Natural killer cell treated with Interleukin-12 subunit alpha and Interleukin-12 subunit beta and Interleukin-15 and Interleukin-18, amount 100 ng/mL, for 72 hours (primary cell): ENCODE data around the gene FAM151A. TPM values are rescaled to one million over a fixed set of nuclear protein-coding genes. Genes with fewer than 3 reads are reported as not detected.
A peak's percentile ranks its signal among the peaks of the same experiment; 100 is the strongest.

Source experiments
- ATAC-seq, 2 donors: fragments of 150-1000 bp; cut with Tn5 transposase in 1 of 2; sonication (Bioruptor Pico), chemical (Tn5 transposase) in 1 of 2; 2 replicates each; pipeline ENCODE4 v1.10.0; 2021
- DNase-seq: peaks from one replicate; pipeline ENCODE4 v3.0.0; 2022; ENCODE audit warnings: low spot score
- H3K27ac Mint-ChIP-seq, 2 donors: 1 replicate in 1 of 2; 2 replicates in 1 of 2; pipeline ENCODE4 v1.8.0; 2022; ENCODE audit warnings: mixed read lengths in 2 of 2, mild to moderate bottlenecking in 1 of 2, moderate library complexity in 1 of 2
- H3K27me3 Mint-ChIP-seq, 2 donors: 1 replicate in 1 of 2; 2 replicates in 1 of 2; pipeline ENCODE4 v1.8.0; 2022; ENCODE audit warnings: mixed read lengths in 2 of 2
- H3K36me3 Mint-ChIP-seq: one replicate; pipeline ENCODE4 v1.8.0; 2022; ENCODE audit warnings: mixed read lengths
- H3K4me1 Mint-ChIP-seq, 2 donors: 1 replicate in 1 of 2; 2 replicates in 1 of 2; pipeline ENCODE4 v1.8.0; 2022; ENCODE audit warnings: low read depth in 2 of 2, mixed read lengths in 2 of 2, mild to moderate bottlenecking in 1 of 2
- H3K4me3 Mint-ChIP-seq: one replicate; pipeline ENCODE4 v1.8.0; 2022; ENCODE audit warnings: mixed read lengths
- H3K9me3 Mint-ChIP-seq: 2 replicates; pipeline ENCODE4 v1.8.0; 2022; ENCODE audit warnings: mixed read lengths
- total RNA-seq, 2 donors: library from RNA; stranded (reverse); gene quantifications; one replicate each; pipeline ENCODE4 v1.2.3, GENCODE V29; 2022

The FAM151A gene
- total RNA-seq, 2 donors from 2014 or later: not detected

- Mint-ChIP-seq H3K36me3 (no peaks in the 10 kb centered on the region), H3K9me3 (no peaks in the 10 kb centered on the region), H3K27me3 (peaks cover 0 to 2% of the 10 kb centered on the region in 2 donors), H3K4me3 (no peak overlapping the region), H3K4me1 (peaks cover 8 to 10% of the 10 kb centered on the region in 2 donors), H3K27ac (no peak overlapping the region)
- DNase-seq (peak; percentile 28), ATAC-seq (no peak)
Measured at GRCh38 chr1:54603241-54603640, 20.1 kb downstream of the FAM151A start.

GRCh38 chr1:54602554-54602953 lies 20.8 kb downstream of the FAM151A start:
- peaks cover 8 to 10% of the 10 kb centered on the region in 2 donors for H3K4me1 Mint-ChIP-seq
- no peak overlapping the region for H3K4me3 Mint-ChIP-seq
- H3K36me3 Mint-ChIP-seq: no peaks in the 10 kb centered on the region
- peak; percentile 41 for DNase-seq
- no peak overlapping the region for H3K27ac Mint-ChIP-seq
- H3K27me3 Mint-ChIP-seq: peaks cover 0 to 2% of the 10 kb centered on the region in 2 donors
- no peak for ATAC-seq
- H3K9me3 Mint-ChIP-seq: no peaks in the 10 kb centered on the region

- Mint-ChIP-seq H3K27me3 (peaks cover 0 to 2% of the 10 kb centered on the region in 2 donors), H3K4me1 (peaks cover 8 to 10% of the 10 kb centered on the region in 2 donors), H3K27ac (no peak overlapping the region), H3K9me3 (no peaks in the 10 kb centered on the region), H3K4me3 (no peak overlapping the region), H3K36me3 (no peaks in the 10 kb centered on the region)
- DNase-seq: no peak
- ATAC-seq: no peak
Measured at GRCh38 chr1:54601730-54602129, 21.6 kb downstream of the FAM151A start.

- H3K9me3 Mint-ChIP-seq: no peaks in the 10 kb centered on the region
- no peak overlapping the region for H3K27ac Mint-ChIP-seq
- no peaks in the 10 kb centered on the region for H3K36me3 Mint-ChIP-seq
- H3K4me1 Mint-ChIP-seq: peaks cover 8 to 10% of the 10 kb centered on the region in 2 donors
- H3K4me3 Mint-ChIP-seq: no peak overlapping the region
- DNase-seq (peak; percentile 32), ATAC-seq (peak in 1 of 2 donors; percentile 29)
- H3K27me3 Mint-ChIP-seq: peaks cover 0 to 2% of the 10 kb centered on the region in 2 donors
Measured at GRCh38 chr1:54600947-54601721, 22.2 kb downstream of the FAM151A start.

- Mint-ChIP-seq H3K9me3 (no peaks in the 10 kb centered on the region), H3K4me1 (peaks cover under 1 to 1% of the 10 kb centered on the region in 2 donors), H3K4me3 (no peak overlapping the region), H3K36me3 (no peaks in the 10 kb centered on the region), H3K27ac (no peak overlapping the region), H3K27me3 (no peaks in the 10 kb centered on the region)
- ATAC-seq: no peak
- peak; percentile 54 for DNase-seq
Measured at GRCh38 chr1:54599211-54599823, 24.0 kb downstream of the FAM151A start.

- Mint-ChIP-seq H3K4me1 (no peaks in the 10 kb centered on the region), H3K36me3 (no peaks in the 10 kb centered on the region), H3K9me3 (no peaks in the 10 kb centered on the region), H3K4me3 (no peak overlapping the region), H3K27me3 (no peaks in the 10 kb centered on the region), H3K27ac (no peak overlapping the region)
- ATAC-seq (no peak), DNase-seq (peak; percentile 26)
Measured at GRCh38 chr1:54597455-54598030, 25.8 kb downstream of the FAM151A start.

- Mint-ChIP-seq H3K36me3 (no peaks in the 10 kb centered on the region), H3K27ac (no peak overlapping the region), H3K27me3 (no peaks in the 10 kb centered on the region), H3K4me1 (no peaks in the 10 kb centered on the region), H3K9me3 (no peaks in the 10 kb centered on the region), H3K4me3 (no peak overlapping the region)
- DNase-seq (peak; percentile 10), ATAC-seq (no peak)
Measured at GRCh38 chr1:54596756-54597155, 26.6 kb downstream of the FAM151A start.

- Mint-ChIP-seq H3K4me3 (no peak overlapping the region), H3K27ac (no peak overlapping the region), H3K9me3 (no peaks in the 10 kb centered on the region), H3K4me1 (no peaks in the 10 kb centered on the region), H3K36me3 (no peaks in the 10 kb centered on the region), H3K27me3 (no peaks in the 10 kb centered on the region)
- DNase-seq (peak; percentile 51), ATAC-seq (no peak)
Measured at GRCh38 chr1:54595956-54596498, 27.3 kb downstream of the FAM151A start.

GRCh38 chr1:54594463-54594862 lies 28.9 kb downstream of the FAM151A start:
- Mint-ChIP-seq H3K36me3 (no peaks in the 10 kb centered on the region), H3K4me1 (no peaks in the 10 kb centered on the region), H3K4me3 (no peak overlapping the region), H3K27me3 (no peaks in the 10 kb centered on the region), H3K27ac (no peak overlapping the region), H3K9me3 (no peaks in the 10 kb centered on the region)
- DNase-seq (peak; percentile 50), ATAC-seq (peak; percentile 22 to 34)

GRCh38 chr1:54593571-54594160 lies 29.7 kb downstream of the FAM151A start:
- Mint-ChIP-seq H3K27me3 (no peaks in the 10 kb centered on the region), H3K4me3 (no peak overlapping the region), H3K27ac (no peak overlapping the region), H3K36me3 (no peaks in the 10 kb centered on the region), H3K9me3 (no peaks in the 10 kb centered on the region), H3K4me1 (peaks cover under 1% of the 10 kb centered on the region in 2 donors)
- DNase-seq (peak; percentile 51), ATAC-seq (no peak)

- Mint-ChIP-seq H3K4me3 (no peak overlapping the region), H3K9me3 (no peaks in the 10 kb centered on the region), H3K4me1 (peaks cover 4 to 5% of the 10 kb centered on the region in 2 donors), H3K36me3 (no peaks in the 10 kb centered on the region), H3K27me3 (no peaks in the 10 kb centered on the region), H3K27ac (no peak overlapping the region)
- DNase-seq (peak; percentile 34), ATAC-seq (peak in 1 of 2 donors; percentile 20)
Measured at GRCh38 chr1:54591127-54591756, 32.1 kb downstream of the FAM151A start.

- H3K9me3 Mint-ChIP-seq: no peaks in the 10 kb centered on the region
- H3K4me3 Mint-ChIP-seq: no peak overlapping the region
- H3K27me3 Mint-ChIP-seq: no peaks in the 10 kb centered on the region
- H3K36me3 Mint-ChIP-seq: no peaks in the 10 kb centered on the region
- peaks cover 4 to 5% of the 10 kb centered on the region in 2 donors for H3K4me1 Mint-ChIP-seq
- ATAC-seq (no peak), DNase-seq (peak; percentile 12)
- no peak overlapping the region for H3K27ac Mint-ChIP-seq
Measured at GRCh38 chr1:54588377-54588776, 34.9 kb downstream of the FAM151A start.
